H9 (cell line): ENCODE data around the gene NAGK. TPM values are rescaled to one million over a fixed set of nuclear protein-coding genes. Genes with fewer than 3 reads are reported as not detected.

Experiments
- DNase-seq: peaks from one replicate; pipeline ENCODE4 v3.0.0-alpha.2; 2017
- H2AFZ ChIP-seq: one replicate; pipeline ENCODE4 v1.6.1; 2013; ENCODE audit warnings: mild to moderate bottlenecking, low read length, control low read depth, moderate library complexity
- H2AK5ac ChIP-seq: 2 replicates; pipeline ENCODE4 v1.6.1; 2013; ENCODE audit warnings: low read length, control low read depth, mixed read lengths; ENCODE audit not compliant: insufficient read length
- H2BK120ac ChIP-seq: one replicate; pipeline ENCODE4 v1.6.1; 2013; ENCODE audit warnings: low read depth, mild to moderate bottlenecking, low read length, control low read depth, inconsistent platforms; ENCODE audit not compliant: poor library complexity, severe bottlenecking
- H2BK12ac ChIP-seq: 2 replicates; pipeline ENCODE4 v1.6.1; 2013; ENCODE audit warnings: low read length, control low read depth, mixed read lengths, low read depth; ENCODE audit not compliant: insufficient read length
- H2BK15ac ChIP-seq: 2 replicates; pipeline ENCODE4 v1.6.1; 2013; ENCODE audit warnings: low read depth, low read length, control low read depth
- H2BK20ac ChIP-seq: one replicate; pipeline ENCODE4 v1.6.1; 2013; ENCODE audit warnings: low read depth, mild to moderate bottlenecking, low read length, control low read depth, inconsistent platforms; ENCODE audit not compliant: poor library complexity, severe bottlenecking
- H2BK5ac ChIP-seq: 2 replicates; pipeline ENCODE4 v1.6.1; 2013; ENCODE audit warnings: low read length, control low read depth, mixed read lengths; ENCODE audit not compliant: insufficient read length
- H3K14ac ChIP-seq: 2 replicates; pipeline ENCODE4 v1.6.1; 2013; ENCODE audit warnings: low read length, control low read depth; ENCODE audit not compliant: insufficient read depth
- H3K18ac ChIP-seq: 2 replicates; pipeline ENCODE4 v1.6.1; 2013; ENCODE audit warnings: low read depth, mild to moderate bottlenecking, mixed read lengths, low read length, control low read depth; ENCODE audit not compliant: insufficient read length
- H3K23ac ChIP-seq: 2 replicates; pipeline ENCODE4 v1.6.1; 2013; ENCODE audit warnings: low read length, control low read depth, mixed read lengths, low read depth; ENCODE audit not compliant: insufficient read length
- H3K23me2 ChIP-seq: 2 replicates; pipeline ENCODE4 v1.6.1; 2013; ENCODE audit warnings: low read depth, mild to moderate bottlenecking, mixed read lengths, low read length, control low read depth; ENCODE audit not compliant: insufficient read length, poor library complexity, severe bottlenecking
- H3K27ac ChIP-seq: 2 replicates; pipeline ENCODE4 v1.5.1; 2013; ENCODE audit warnings: low read length, control low read depth, mixed read lengths, low read depth; ENCODE audit not compliant: insufficient read length
- H3K27me3 ChIP-seq: 2 replicates; pipeline ENCODE4 v1.6.1; 2013; ENCODE audit warnings: low read length, control low read depth, inconsistent platforms; ENCODE audit not compliant: insufficient read depth
- H3K4ac ChIP-seq: 2 replicates; pipeline ENCODE4 v1.6.1; 2013; ENCODE audit warnings: low read depth, mild to moderate bottlenecking, control low read depth, inconsistent platforms, low read length, moderate library complexity
- H3K4me1 ChIP-seq: 2 replicates; pipeline ENCODE4 v1.6.1; 2013; ENCODE audit warnings: low read length, control low read depth, inconsistent platforms; ENCODE audit not compliant: insufficient read depth
- H3K4me2 ChIP-seq: 2 replicates; pipeline ENCODE4 v1.6.1; 2013; ENCODE audit warnings: low read length, control low read depth, mixed read lengths; ENCODE audit not compliant: insufficient read length, insufficient read depth
- H3K56ac ChIP-seq: 2 replicates; pipeline ENCODE4 v1.6.1; 2013; ENCODE audit warnings: low read depth, mild to moderate bottlenecking, mixed read lengths, low read length, control low read depth; ENCODE audit not compliant: insufficient read length
- H3K79me1 ChIP-seq: 2 replicates; pipeline ENCODE4 v1.6.1; 2013; ENCODE audit warnings: low read depth, mild to moderate bottlenecking, moderate library complexity, low read length, control low read depth, inconsistent platforms; ENCODE audit not compliant: insufficient read depth, poor library complexity, severe bottlenecking
- H3K79me2 ChIP-seq: 2 replicates; pipeline ENCODE4 v1.6.1; 2013; ENCODE audit warnings: low read length, control low read depth, inconsistent platforms; ENCODE audit not compliant: insufficient read depth
- H3K9ac ChIP-seq: 2 replicates; pipeline ENCODE4 v1.6.1; 2013; ENCODE audit warnings: low read length, control low read depth, mixed read lengths; ENCODE audit not compliant: insufficient read length; ENCODE audit errors: extremely low read depth
- H3K9me3 ChIP-seq: one replicate; pipeline ENCODE4 v1.6.1; 2013; ENCODE audit warnings: low read depth, low read length, inconsistent platforms; ENCODE audit not compliant: control insufficient read depth
- H3T11ph ChIP-seq: one replicate; pipeline ENCODE4 v1.6.1; 2013; ENCODE audit warnings: mild to moderate bottlenecking, low read length, control low read depth, inconsistent platforms
- H4K20me1 ChIP-seq: one replicate; pipeline ENCODE4 v1.6.1; 2013; ENCODE audit not compliant: control insufficient read depth, insufficient read length, insufficient read depth
- H4K5ac ChIP-seq: 2 replicates; pipeline ENCODE4 v1.6.1; 2013; ENCODE audit warnings: low read depth, mild to moderate bottlenecking, mixed read lengths, low read length, control low read depth; ENCODE audit not compliant: insufficient read length
- H4K8ac ChIP-seq: replicated peaks from 2 replicates; pipeline ENCODE4 v1.6.1; 2013; ENCODE audit warnings: low read length, control low read depth, mixed read lengths, low read depth; ENCODE audit not compliant: insufficient read length
- H4K91ac ChIP-seq: 2 replicates; pipeline ENCODE4 v1.6.1; 2013; ENCODE audit warnings: low read depth, mild to moderate bottlenecking, moderate library complexity, mixed read lengths, low read length, control low read depth; ENCODE audit not compliant: insufficient read length
- H3K27ac Mint-ChIP-seq, 3 experiments: 2 replicates in 2 of 3; 3 replicates in 1 of 3; pipeline ENCODE4 v1.8.0; 2020 to 2021; ENCODE audit warnings: mixed read lengths in 3 of 3, mild to moderate bottlenecking in 1 of 3, moderate library complexity in 1 of 3
- H3K27me3 Mint-ChIP-seq: 2 replicates; pipeline ENCODE4 v1.8.0; 2021; ENCODE audit warnings: low read depth, mild to moderate bottlenecking, moderate library complexity, mixed read lengths
- H3K36me3 Mint-ChIP-seq, 3 experiments: 2 replicates in 2 of 3; 3 replicates in 1 of 3; pipeline ENCODE4 v1.8.0; 2020 to 2021; ENCODE audit warnings: low read depth in 3 of 3, mixed read lengths in 3 of 3; ENCODE audit not compliant: insufficient read depth in 1 of 3
- H3K4me1 Mint-ChIP-seq, 2 experiments: 2 replicates each; pipeline ENCODE4 v1.8.0; 2020; ENCODE audit warnings: mixed read lengths in 2 of 2
- H3K4me3 Mint-ChIP-seq, 2 experiments: 2 replicates in 1 of 2; 3 replicates in 1 of 2; pipeline ENCODE4 v1.8.0; 2020 to 2021; ENCODE audit warnings: mild to moderate bottlenecking in 2 of 2, mixed read lengths in 2 of 2, moderate library complexity in 1 of 2
- H3K9me3 Mint-ChIP-seq, 2 experiments: 2 replicates in 1 of 2; 3 replicates in 1 of 2; pipeline ENCODE4 v1.8.0; 2020; ENCODE audit warnings: mild to moderate bottlenecking in 2 of 2, mixed read lengths in 2 of 2, moderate library complexity in 1 of 2
- CTCF ChIP-seq: fragments of 200-600 bp; sonication (generic); conservative IDR thresholded peaks from 3 replicates; pipeline ENCODE4 v1.8.0; 2021; ENCODE audit warnings: antibody characterized with exemption, mild to moderate bottlenecking
- WGBS: extraction: QIAGEN DNeasy Blood & Tissue Kit; methylation state at CpG from one replicate; pipeline ENCODE4 v1.1.7; 2013; ENCODE audit warnings: missing lambda C conversion rate, low lambda C conversion rate, mixed read lengths; ENCODE audit not compliant: insufficient read length; ENCODE audit errors: extremely low coverage; 5-methylcytosine and 5-hydroxymethylcytosine counted together
- total RNA-seq: library from RNA; stranded (reverse); gene quantifications from 2 replicates; pipeline ENCODE4 v1.2.1, GENCODE V29; 2021

The NAGK gene
- total RNA-seq, 1 experiment from 2014 or later = 74.4 TPM

GRCh38 chr2:71060211-71060610 is 8.2 kb upstream of the NAGK start:
- no peak overlapping the region for H3K56ac ChIP-seq
- H3K4me1 Mint-ChIP-seq = no peaks in the 10 kb centered on the region
- no peak overlapping the region for H2AK5ac ChIP-seq
- H3K27ac Mint-ChIP-seq = no peak overlapping the region
- H3K36me3 Mint-ChIP-seq = no peaks in the 10 kb centered on the region
- H3K27me3 ChIP-seq = no peaks in the 10 kb centered on the region
- H3K79me1 ChIP-seq = no peaks in the 10 kb centered on the region
- no peak overlapping the region for H3K18ac ChIP-seq
- no peak overlapping the region for H4K5ac ChIP-seq
- no peak overlapping the region for H2BK12ac ChIP-seq
- no peaks in the 10 kb centered on the region for H4K20me1 ChIP-seq
- no peak overlapping the region for H3K27ac ChIP-seq
- no peaks in the 10 kb centered on the region for H3K9me3 ChIP-seq
- no peaks in the 10 kb centered on the region for H3K9me3 Mint-ChIP-seq
- no peaks in the 10 kb centered on the region for H3K4me1 ChIP-seq
- H2AFZ ChIP-seq = no peak overlapping the region
- H3K79me2 ChIP-seq = no peaks in the 10 kb centered on the region
- peaks cover 23% of the 10 kb centered on the region for H3K27me3 Mint-ChIP-seq
- H3K4me2 ChIP-seq = no peak overlapping the region
- H2BK15ac ChIP-seq = no peak overlapping the region
- no peak overlapping the region; a peak in 1 of 5 replicates for H3K4me3 Mint-ChIP-seq
- no peak overlapping the region for H3T11ph ChIP-seq
- no CpG with 5 or more reads among the region's 2 CpGs for WGBS
- no peak overlapping the region for H2BK120ac ChIP-seq
- no peak overlapping the region for H4K8ac ChIP-seq
- no peak overlapping the region for H3K9ac ChIP-seq
- H3K23ac ChIP-seq = no peak overlapping the region
- H4K91ac ChIP-seq = no peak overlapping the region
- no peaks in the 10 kb centered on the region for H3K23me2 ChIP-seq
- TF ChIP-seq CTCF = no peak
- no peak overlapping the region for H3K14ac ChIP-seq
- DNase-seq = no peak
- H2BK5ac ChIP-seq = no peak overlapping the region
- H2BK20ac ChIP-seq = no peak overlapping the region
- H3K4ac ChIP-seq = no peak overlapping the region
